ENCODE results near the gene XDH. TPM values are rescaled to one million over a fixed set of nuclear protein-coding genes. Genes with fewer than 3 reads are reported as not detected.

The XDH gene
- total RNA-seq (2022) (29.3 and 47.5 TPM in 2 replicates), Bru-seq, nascent RNA (percentile 85 among the genes with signal in this experiment), BruChase-seq, experiment 1, labeled RNA remaining after a 6-hour chase (percentile 74 among the genes with signal in this experiment), BruChase-seq, experiment 2, labeled RNA remaining after a 2-hour chase (percentile 76 among the genes with signal in this experiment)
- long read RNA-seq, full-length matches to known transcripts: 45 of 130 reads
- long read RNA-seq, partial matches to known transcripts: 40 of 130 reads
- long read RNA-seq, other reads (novel, unspliced or antisense): 45 of 130 reads

DNA sequence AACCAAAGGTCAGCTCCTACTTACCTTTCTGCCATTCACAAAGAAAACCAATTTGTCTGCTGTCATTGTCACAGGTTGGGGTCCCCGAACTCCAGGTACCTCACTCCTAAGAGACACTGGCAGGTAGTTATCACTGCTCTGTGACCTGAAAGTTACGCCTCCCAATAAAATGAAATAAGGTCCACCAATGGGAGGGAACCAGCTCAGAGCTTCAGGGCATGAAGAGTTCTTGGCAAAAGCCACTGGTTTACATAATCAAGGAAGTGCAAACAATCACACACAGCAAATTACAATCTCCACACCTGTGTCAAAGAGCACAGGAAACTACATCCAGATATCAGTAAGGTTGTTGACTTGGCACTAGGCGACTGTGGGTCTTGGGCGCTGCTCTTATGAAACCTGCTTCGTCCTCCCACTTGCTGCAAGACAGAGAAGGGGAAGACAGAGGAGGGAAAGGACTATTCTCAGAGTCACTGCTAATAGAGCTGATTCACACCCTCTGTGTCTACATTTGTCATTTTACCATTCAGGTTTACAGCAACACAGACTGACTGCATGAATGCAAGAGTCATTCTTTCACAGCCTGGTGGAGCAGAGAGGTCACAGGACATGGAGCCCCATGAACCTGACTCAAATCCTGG is at the start of gene XDH:
Gene XDH (minus strand): TSS at position 142 of the 641 bp plus-strand sequence. CDS start 76 bp downstream, at position 66.
- Mint-ChIP-seq H3K9me3 (ENCODE audit: unreplicated experiment) (peaks cover 11% of the 10 kb centered on the region), H3K4me1 (ENCODE audit: insufficient read depth, unreplicated experiment) (peaks cover 41% of the 10 kb centered on the region), H3K36me3 (ENCODE audit: insufficient read depth, unreplicated experiment) (no peaks in the 10 kb centered on the region), H3K4me3 (ENCODE audit: unreplicated experiment) (peak within 1 kb of the TSS; percentile 61), H3K27me3 (ENCODE audit: insufficient read depth, unreplicated experiment) (no peaks in the 10 kb centered on the region), H3K27ac (ENCODE audit: low read depth, unreplicated experiment) (no peak within 1 kb of the TSS)
- intact Hi-C loops (cut with micrococcal nuclease): loop anchor here (1.0 to 5.0 kb wide), 7 partner anchors 30 to 723 kb away; partner anchors contain the start of gene SPAST
- DNase-seq (ENCODE audit: unreplicated experiment): peak; percentile 88
- BruUV-seq (replicated peaks): no TSS peak
- ChIA-PET CTCF (interaction anchor here (0.7 to 4.6 kb wide), 14 partner anchors 10 to 414 kb away, joined by 3 to 46 read pairs (median 4); no protein-coding TSS in a partner anchor), POLR2A (interaction anchor here (0.6 to 5.2 kb wide), 15 partner anchors 10 to 529 kb away, joined by 3 to 36 read pairs (median 4); no protein-coding TSS in a partner anchor)
- TF ChIP-seq, protein P1, sequence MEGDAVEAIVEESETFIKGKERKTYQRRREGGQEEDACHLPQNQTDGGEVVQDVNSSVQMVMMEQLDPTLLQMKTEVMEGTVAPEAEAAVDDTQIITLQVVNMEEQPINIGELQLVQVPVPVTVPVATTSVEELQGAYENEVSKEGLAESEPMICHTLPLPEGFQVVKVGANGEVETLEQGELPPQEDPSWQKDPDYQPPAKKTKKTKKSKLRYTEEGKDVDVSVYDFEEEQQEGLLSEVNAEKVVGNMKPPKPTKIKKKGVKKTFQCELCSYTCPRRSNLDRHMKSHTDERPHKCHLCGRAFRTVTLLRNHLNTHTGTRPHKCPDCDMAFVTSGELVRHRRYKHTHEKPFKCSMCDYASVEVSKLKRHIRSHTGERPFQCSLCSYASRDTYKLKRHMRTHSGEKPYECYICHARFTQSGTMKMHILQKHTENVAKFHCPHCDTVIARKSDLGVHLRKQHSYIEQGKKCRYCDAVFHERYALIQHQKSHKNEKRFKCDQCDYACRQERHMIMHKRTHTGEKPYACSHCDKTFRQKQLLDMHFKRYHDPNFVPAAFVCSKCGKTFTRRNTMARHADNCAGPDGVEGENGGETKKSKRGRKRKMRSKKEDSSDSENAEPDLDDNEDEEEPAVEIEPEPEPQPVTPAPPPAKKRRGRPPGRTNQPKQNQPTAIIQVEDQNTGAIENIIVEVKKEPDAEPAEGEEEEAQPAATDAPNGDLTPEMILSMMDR (IDR thresholded peaks at IDR 0.05; ENCODE audit: unreplicated experiment): no peak

DNA sequence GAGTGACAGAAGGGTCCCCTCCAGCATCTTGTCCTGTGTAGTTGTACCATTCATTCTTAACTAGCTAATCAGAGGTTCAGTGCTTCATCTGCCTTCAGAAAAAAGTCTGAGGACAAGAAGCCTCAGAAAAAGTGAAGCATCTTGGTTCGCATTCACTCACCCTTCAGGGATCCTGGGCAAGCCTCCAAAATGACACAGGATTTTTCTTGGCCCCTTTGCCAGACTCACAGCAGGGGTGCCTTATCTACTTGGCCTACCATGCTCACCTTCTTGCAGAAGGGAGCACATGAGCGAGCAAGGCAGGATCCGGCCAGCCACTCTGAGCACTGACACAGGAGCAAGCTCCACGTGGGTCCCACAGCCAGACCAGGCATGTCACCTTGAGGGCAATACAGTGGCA is 43.1 kb upstream of the XDH start:
- CTCF ChIA-PET: interaction anchor here (0.6 to 1.2 kb wide), 2 partner anchors 68 to 1436 kb away, joined by 3 to 6 read pairs; no protein-coding TSS in a partner anchor
- intact Hi-C loops (cut with micrococcal nuclease): no loop called here

DNA sequence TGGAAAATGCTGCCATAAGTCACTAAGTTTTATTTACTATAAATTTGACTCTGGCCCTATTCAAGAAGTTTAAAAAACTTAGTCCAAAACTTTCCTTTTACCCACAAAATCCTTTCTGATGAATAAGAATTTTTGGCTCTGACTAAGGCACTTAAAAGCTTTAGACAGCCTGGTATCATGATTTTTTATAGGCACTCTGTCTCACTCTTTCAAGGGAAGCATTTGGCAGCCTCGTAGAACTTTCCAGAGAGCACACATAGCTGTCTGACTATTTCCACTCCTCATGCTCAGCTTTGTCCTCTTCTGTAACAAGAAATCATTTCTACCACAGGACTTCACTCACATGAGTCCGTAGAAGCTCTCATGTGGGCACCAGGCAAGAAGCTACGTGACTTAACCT is 32.3 kb upstream of the XDH start:
- Mint-ChIP-seq H3K9me3 (ENCODE audit: unreplicated experiment) (peaks cover 8% of the 10 kb centered on the region), H3K27ac (ENCODE audit: low read depth, unreplicated experiment) (no peak overlapping the region), H3K4me3 (ENCODE audit: unreplicated experiment) (no peak overlapping the region), H3K4me1 (ENCODE audit: insufficient read depth, unreplicated experiment) (no peaks in the 10 kb centered on the region), H3K27me3 (ENCODE audit: insufficient read depth, unreplicated experiment) (no peaks in the 10 kb centered on the region), H3K36me3 (ENCODE audit: insufficient read depth, unreplicated experiment) (no peaks in the 10 kb centered on the region)
- no peak for DNase-seq (ENCODE audit: unreplicated experiment)
- intact Hi-C loops (cut with micrococcal nuclease): no loop called here
- TF ChIP-seq, protein P1 (IDR thresholded peaks at IDR 0.05; ENCODE audit: unreplicated experiment): no peak
- no TSS peak for BruUV-seq (replicated peaks)
- ChIA-PET POLR2A (no interaction called here), CTCF (no interaction called here)

More for the DNA sequence above, 43.1 kb upstream of the XDH start:
- peak; percentile 59 for DNase-seq (ENCODE audit: unreplicated experiment)
- Mint-ChIP-seq H3K27ac (ENCODE audit: low read depth, unreplicated experiment) (no peak overlapping the region), H3K4me1 (ENCODE audit: insufficient read depth, unreplicated experiment) (no peaks in the 10 kb centered on the region), H3K4me3 (ENCODE audit: unreplicated experiment) (no peak overlapping the region), H3K9me3 (ENCODE audit: unreplicated experiment) (peaks cover 35% of the 10 kb centered on the region), H3K27me3 (ENCODE audit: insufficient read depth, unreplicated experiment) (no peaks in the 10 kb centered on the region), H3K36me3 (ENCODE audit: insufficient read depth, unreplicated experiment) (peaks cover 7% of the 10 kb centered on the region)
- POLR2A ChIA-PET: no interaction called here
- BruUV-seq (replicated peaks): no TSS peak
- TF ChIP-seq, protein P1 (IDR thresholded peaks at IDR 0.05; ENCODE audit: unreplicated experiment): no peak

DNA sequence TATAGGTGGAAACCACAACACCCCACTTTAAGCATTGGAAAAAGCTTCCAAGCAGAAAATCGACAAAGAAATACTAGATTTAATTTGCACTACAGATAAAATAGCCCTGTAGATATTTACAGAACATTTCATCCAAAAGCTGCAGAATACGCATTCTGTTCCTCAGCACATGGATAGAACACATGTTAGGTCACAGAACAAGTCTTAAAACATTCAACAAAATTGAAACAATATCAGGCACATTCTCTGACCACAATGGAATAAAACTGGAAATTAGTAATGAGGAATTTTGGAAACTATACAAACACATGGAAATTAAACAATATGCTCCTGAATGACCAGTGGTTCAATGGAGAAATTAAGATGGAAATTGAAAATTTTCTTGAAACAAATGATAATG is 27.8 kb upstream of the XDH start:
- BruUV-seq (replicated peaks): no TSS peak
- ChIA-PET POLR2A (interaction anchor here (0.7 to 1.2 kb wide), 2 partner anchors 10 to 511 kb away, joined by 3 to 4 read pairs; no protein-coding TSS in a partner anchor), CTCF (interaction anchor here (0.6 kb wide), 1 partner anchor 1326 kb away, joined by 3 read pairs; no protein-coding TSS in a partner anchor)

More for the DNA sequence above, 27.8 kb upstream of the XDH start:
- H3K36me3 Mint-ChIP-seq (ENCODE audit: insufficient read depth, unreplicated experiment): no peaks in the 10 kb centered on the region
- H3K4me1 Mint-ChIP-seq (ENCODE audit: insufficient read depth, unreplicated experiment): no peaks in the 10 kb centered on the region
- no peaks in the 10 kb centered on the region for H3K27me3 Mint-ChIP-seq (ENCODE audit: insufficient read depth, unreplicated experiment)
- H3K9me3 Mint-ChIP-seq (ENCODE audit: unreplicated experiment): no peaks in the 10 kb centered on the region
- TF ChIP-seq, protein P1 (IDR thresholded peaks at IDR 0.05; ENCODE audit: unreplicated experiment): no peak
- no peak overlapping the region for H3K4me3 Mint-ChIP-seq (ENCODE audit: unreplicated experiment)
- intact Hi-C loops (cut with micrococcal nuclease): no loop called here
- no peak overlapping the region for H3K27ac Mint-ChIP-seq (ENCODE audit: low read depth, unreplicated experiment)
- no peak for DNase-seq (ENCODE audit: unreplicated experiment)

Data from MCF 10A (cell line).